Measurements from ENCODE around the gene SOX13.

SOX13 gene

DNA sequence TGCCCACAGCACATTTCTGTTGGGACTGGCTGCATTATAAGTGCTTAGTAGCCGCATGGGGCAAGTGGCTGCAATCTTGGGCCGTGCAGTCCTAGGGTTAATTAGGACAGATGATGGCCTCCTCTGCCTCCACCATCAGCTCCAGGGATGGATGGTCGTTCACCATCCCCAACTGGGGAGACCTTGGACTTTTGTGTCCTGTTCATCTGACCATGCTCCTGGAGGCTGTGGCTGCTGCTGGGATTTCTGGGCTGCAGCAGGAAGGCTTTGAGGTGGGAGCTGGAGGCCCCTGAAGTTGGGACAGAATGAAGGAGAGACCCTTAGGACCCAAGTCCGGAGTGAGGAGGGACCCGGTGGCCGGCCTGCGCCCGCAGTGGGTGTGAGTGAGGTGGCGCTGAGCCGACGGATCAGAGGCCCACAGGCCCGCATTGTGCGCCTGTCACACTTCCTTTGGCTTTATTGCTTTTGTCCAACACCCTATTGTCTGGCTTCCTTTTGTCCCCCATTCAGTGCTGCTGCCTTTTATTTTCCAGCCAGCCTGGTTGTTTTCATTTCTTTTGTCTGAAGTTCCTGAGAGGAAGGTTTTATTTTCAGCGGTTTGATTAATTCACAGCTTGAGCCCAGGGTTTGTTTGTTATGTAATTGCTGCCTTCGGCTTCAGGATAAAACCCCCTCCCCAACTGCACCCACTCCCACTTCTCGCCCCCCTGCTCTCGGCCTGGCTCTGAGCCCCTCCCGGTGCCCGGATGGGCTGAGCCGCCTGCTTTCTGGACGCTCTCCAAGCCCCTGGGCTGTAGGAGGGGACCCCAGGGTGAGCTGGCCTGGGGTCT is 35.6 kb downstream of the SOX13 start:
- DNase-seq (no peak), ATAC-seq (replicated peaks) (no peak)
- Mint-ChIP-seq H3K27me3 (no peaks in the 10 kb centered on the region), H3K4me1 (ENCODE audit: low read depth in 2 of 2) (peaks cover 13 to 49% of the 10 kb centered on the region in 2 donors), H3K4me3 (no peak overlapping the region), H3K9me3 (no peaks in the 10 kb centered on the region), H3K36me3 (ENCODE audit: insufficient read depth) (peaks cover 3% of the 10 kb centered on the region), H3K27ac (peak overlapping the region in 1 of 2 donors; percentile 85)

DNA sequence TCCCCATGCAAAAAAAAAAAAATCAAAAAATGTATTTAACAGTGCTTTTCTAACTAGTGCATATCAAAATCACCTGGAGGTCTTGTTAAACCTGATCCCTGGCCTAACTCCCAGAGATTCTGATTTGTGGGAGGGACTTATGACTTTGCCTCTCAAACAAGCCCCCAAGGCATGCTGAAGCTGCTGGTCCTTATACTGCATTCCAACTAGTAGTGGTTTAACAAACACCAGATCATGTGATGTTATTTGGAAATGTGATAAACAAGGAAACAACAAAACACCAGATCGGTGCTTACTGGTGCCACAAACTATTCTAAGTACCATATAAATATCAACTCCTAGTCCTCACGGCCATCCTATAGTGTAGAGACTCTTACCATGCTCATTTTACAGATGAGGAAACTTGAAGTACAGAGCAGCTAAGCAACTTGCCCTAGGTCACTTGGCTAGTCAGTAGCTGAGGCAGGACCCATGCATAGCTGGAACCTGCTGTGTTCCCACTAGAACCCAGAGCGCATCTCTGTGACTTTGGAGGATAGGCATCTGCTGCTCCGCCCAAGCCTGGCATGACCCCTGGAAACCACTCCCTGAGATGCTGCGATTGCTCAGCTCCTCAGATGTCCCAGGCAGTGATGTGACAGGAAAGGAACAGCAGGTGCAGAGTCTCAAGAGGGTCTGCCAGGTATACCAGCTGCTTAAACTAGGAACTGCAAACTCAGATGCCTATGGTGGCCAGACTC is 38.1 kb downstream of the SOX13 start:
- Mint-ChIP-seq H3K27ac (no peak overlapping the region), H3K4me1 (ENCODE audit: low read depth in 2 of 2) (peaks cover 0 to 28% of the 10 kb centered on the region in 2 donors), H3K27me3 (no peaks in the 10 kb centered on the region), H3K4me3 (no peak overlapping the region), H3K36me3 (ENCODE audit: insufficient read depth) (peaks cover 11% of the 10 kb centered on the region), H3K9me3 (no peaks in the 10 kb centered on the region)
- no peak for ATAC-seq (replicated peaks)
- DNase-seq: no peak

DNA sequence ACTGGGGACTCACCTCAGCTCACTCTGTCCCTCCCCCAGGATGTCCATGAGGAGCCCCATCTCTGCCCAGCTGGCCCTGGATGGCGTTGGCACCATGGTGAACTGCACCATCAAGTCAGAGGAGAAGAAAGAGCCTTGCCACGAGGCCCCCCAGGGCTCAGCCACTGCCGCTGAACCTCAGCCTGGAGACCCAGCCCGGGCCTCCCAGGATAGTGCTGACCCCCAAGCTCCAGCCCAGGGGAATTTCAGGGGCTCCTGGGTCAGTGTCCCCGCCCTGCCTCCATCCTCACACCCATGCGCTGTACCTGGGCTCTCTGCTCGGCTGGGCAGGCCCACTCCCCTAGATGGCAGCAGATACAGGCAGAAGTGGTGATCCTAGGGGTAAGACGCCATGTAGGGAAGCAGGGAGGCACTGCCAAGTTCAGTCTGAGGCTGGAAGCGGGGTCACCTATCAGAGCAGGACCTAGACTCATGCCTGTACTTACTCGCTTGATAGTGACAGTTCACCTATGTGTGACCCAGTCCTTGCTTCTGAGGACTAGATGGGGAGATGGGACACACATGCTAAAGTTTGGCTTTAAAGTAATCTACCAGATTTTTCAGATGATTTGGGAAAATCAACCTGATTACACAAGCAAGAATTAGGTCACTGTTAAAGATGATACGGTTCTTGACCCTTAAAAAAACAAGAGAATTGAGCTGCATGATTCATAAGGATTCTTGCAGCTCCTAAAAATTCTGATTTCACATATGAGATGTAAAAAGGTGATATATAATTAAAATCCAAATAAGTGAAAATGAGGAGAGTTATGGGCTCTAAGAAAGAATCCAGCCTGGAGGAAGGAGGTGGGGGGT is 40.2 kb downstream of the SOX13 start:
- peaks cover 0 to 21% of the 10 kb centered on the region in 2 donors for H3K4me1 Mint-ChIP-seq (ENCODE audit: low read depth in 2 of 2)
- H3K27ac Mint-ChIP-seq: peak overlapping the region in 1 of 2 donors; percentile 75
- ATAC-seq (replicated peaks) (no peak), DNase-seq (no peak)
- peak overlapping the region in 1 of 2 donors; percentile 27 for H3K4me3 Mint-ChIP-seq
- H3K36me3 Mint-ChIP-seq (ENCODE audit: insufficient read depth): peaks cover 11% of the 10 kb centered on the region
- no peaks in the 10 kb centered on the region for H3K9me3 Mint-ChIP-seq
- no peaks in the 10 kb centered on the region for H3K27me3 Mint-ChIP-seq

- no peak for ATAC-seq (replicated peaks)
- Mint-ChIP-seq H3K27me3 (no peaks in the 10 kb centered on the region), H3K9me3 (no peaks in the 10 kb centered on the region), H3K4me3 (no peak overlapping the region), H3K27ac (peak overlapping the region; percentile 27 to 75), H3K4me1 (ENCODE audit: low read depth in 2 of 2) (peaks cover 0 to 17% of the 10 kb centered on the region in 2 donors), H3K36me3 (ENCODE audit: insufficient read depth) (peaks cover 14% of the 10 kb centered on the region)
- DNase-seq: no peak
Measured at GRCh38 chr1:204113896-204114295, 41.0 kb downstream of the SOX13 start.

DNA sequence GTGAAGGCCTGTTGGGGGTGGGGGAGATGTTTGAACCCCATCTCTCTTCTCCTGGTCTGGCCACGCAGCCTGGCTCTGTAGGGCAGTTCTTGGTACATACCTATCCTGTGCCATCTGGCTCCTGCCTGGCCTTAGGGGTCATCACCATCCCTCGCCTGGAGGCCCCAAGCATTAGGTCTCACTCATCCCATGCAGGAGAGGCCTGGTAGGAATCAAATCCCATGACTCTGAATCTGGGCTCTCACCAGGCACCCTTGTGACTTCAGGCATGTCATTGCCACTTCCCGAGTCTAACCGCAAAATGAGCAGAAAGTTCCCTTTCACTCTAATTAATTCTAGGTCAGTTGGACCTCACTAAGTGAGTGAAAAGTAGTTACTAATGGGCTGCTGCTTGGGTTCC is 41.7 kb downstream of the SOX13 start:
- Mint-ChIP-seq H3K4me1 (ENCODE audit: low read depth in 2 of 2) (peaks cover 0 to 14% of the 10 kb centered on the region in 2 donors), H3K36me3 (ENCODE audit: insufficient read depth) (peaks cover 17% of the 10 kb centered on the region), H3K9me3 (no peaks in the 10 kb centered on the region), H3K27me3 (no peaks in the 10 kb centered on the region), H3K27ac (peak overlapping the region; percentile 22 to 75), H3K4me3 (no peak overlapping the region)
- DNase-seq: no peak
- ATAC-seq (replicated peaks): no peak

DNA sequence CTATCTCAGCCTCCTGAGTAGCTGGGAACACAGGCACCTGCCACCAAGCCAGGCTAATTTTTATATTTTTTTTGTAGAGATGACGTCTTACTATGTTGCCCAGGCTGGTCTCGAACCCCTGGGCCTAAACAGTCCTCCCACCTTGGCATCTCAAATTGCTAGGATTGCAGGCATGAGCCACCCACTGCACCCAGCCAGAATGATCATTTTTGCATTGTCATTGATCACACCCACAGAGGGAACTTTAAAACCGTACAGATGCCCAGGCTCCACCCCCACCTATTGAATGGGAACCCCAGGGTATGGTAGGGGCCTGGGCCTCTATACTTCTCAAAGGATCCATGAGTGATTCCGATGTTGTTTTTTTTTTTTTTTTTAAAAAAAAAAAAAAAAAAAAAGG is 42.2 kb downstream of the SOX13 start:
- Mint-ChIP-seq H3K4me3 (no peak overlapping the region), H3K9me3 (no peaks in the 10 kb centered on the region), H3K4me1 (ENCODE audit: low read depth in 2 of 2) (peaks cover 0 to 14% of the 10 kb centered on the region in 2 donors), H3K27ac (peak overlapping the region; percentile 22 to 75), H3K27me3 (no peaks in the 10 kb centered on the region), H3K36me3 (ENCODE audit: insufficient read depth) (peaks cover 17% of the 10 kb centered on the region)
- no peak for DNase-seq
- ATAC-seq (replicated peaks): no peak

GRCh38 chr1:204116539-204116938 is 43.6 kb downstream of the SOX13 start:
- H3K9me3 Mint-ChIP-seq: no peaks in the 10 kb centered on the region
- no peak for ATAC-seq (replicated peaks)

DNA sequence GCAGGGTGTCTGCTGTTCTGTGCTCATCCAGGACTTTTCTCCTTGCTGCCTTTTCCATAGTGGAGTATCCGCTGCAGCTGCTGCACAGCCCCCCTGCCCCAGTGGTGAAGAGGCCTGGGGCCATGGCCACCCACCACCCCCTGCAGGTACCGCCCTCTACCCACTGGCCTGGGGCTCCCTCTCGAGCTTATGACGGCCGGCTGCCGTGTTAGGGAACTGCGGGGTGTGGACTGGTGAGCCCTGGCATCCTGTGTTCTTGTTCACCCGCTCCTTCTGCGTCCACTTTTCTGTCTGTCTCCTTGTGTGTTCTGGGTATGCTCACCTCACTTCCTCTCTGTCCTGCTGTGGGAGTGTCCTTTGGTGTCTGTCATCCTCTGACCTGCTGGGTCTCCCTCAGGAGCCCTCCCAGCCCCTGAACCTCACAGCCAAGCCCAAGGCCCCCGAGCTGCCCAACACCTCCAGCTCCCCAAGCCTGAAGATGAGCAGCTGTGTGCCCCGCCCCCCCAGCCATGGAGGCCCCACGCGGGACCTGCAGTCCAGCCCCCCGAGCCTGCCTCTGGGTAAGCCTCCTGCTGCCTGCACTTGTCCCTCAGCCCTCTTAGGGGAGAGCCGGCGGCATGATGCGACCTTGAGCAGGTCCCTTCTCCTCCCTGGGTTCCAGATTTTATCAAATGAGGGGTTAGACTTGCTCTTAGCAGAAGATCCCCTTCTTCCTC is 49.1 kb downstream of the SOX13 start:
- Mint-ChIP-seq H3K27ac (no peak overlapping the region), H3K36me3 (ENCODE audit: insufficient read depth) (peaks cover 16% of the 10 kb centered on the region), H3K27me3 (no peaks in the 10 kb centered on the region), H3K9me3 (no peaks in the 10 kb centered on the region), H3K4me1 (ENCODE audit: low read depth in 2 of 2) (peaks cover 0 to 2% of the 10 kb centered on the region in 2 donors), H3K4me3 (no peak overlapping the region)
- no peak for ATAC-seq (replicated peaks)
- DNase-seq: no peak

More at GRCh38 chr1:204116539-204116938, 43.6 kb downstream of the SOX13 start:
- Mint-ChIP-seq H3K36me3 (ENCODE audit: insufficient read depth) (peaks cover 17% of the 10 kb centered on the region), H3K27me3 (no peaks in the 10 kb centered on the region), H3K4me1 (ENCODE audit: low read depth in 2 of 2) (peaks cover 0 to 14% of the 10 kb centered on the region in 2 donors), H3K4me3 (no peak overlapping the region), H3K27ac (no peak overlapping the region)
- no peak for DNase-seq

DNA sequence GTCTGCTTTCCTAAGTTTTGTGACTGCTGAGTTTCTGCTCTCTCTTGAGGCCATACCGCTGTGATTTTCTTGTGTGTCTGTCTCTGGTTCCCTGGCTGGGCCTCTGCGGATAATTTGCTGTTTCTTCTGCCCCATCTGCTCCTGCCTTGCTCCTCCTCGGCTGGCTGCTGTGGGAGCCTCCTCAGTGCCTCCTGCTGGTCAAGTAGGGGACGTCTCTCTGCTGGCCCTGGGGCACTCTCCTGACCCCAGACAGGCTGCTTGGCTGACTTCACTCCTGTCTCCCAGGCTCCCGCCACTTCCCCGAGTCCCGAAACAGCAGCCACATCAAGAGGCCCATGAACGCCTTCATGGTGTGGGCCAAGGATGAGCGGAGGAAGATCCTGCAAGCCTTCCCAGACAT is 50.5 kb downstream of the SOX13 start:
- Mint-ChIP-seq H3K4me1 (ENCODE audit: low read depth in 2 of 2) (peaks cover 0 to 3% of the 10 kb centered on the region in 2 donors), H3K36me3 (ENCODE audit: insufficient read depth) (peaks cover 14% of the 10 kb centered on the region), H3K27me3 (no peaks in the 10 kb centered on the region), H3K4me3 (no peak overlapping the region), H3K27ac (peak overlapping the region in 1 of 2 donors; percentile 77), H3K9me3 (no peaks in the 10 kb centered on the region)
- no peak for DNase-seq
- ATAC-seq (replicated peaks): no peak

DNA sequence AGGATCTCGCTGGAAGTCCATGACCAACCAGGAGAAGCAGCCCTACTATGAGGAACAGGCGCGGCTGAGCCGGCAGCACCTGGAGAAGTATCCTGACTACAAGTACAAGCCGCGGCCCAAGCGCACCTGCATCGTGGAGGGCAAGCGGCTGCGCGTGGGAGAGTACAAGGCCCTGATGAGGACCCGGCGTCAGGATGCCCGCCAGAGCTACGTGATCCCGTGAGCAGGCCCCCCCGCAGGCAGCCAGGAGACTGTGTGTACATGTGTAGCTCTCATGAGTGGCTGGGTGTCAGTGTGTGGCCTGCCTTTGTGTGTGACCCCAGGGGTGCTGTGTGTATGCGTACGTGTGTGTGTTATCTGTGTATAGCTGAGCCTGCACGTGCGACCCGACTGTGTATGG is 51.7 kb downstream of the SOX13 start:
- Mint-ChIP-seq H3K4me3 (no peak overlapping the region), H3K9me3 (no peaks in the 10 kb centered on the region), H3K36me3 (ENCODE audit: insufficient read depth) (peaks cover 11% of the 10 kb centered on the region), H3K4me1 (ENCODE audit: low read depth in 2 of 2) (peaks cover 8 to 12% of the 10 kb centered on the region in 2 donors), H3K27ac (no peak overlapping the region), H3K27me3 (no peaks in the 10 kb centered on the region)
- DNase-seq (no peak), ATAC-seq (replicated peaks) (no peak)

- Mint-ChIP-seq H3K9me3 (no peaks in the 10 kb centered on the region), H3K36me3 (ENCODE audit: insufficient read depth) (peaks cover 11% of the 10 kb centered on the region), H3K4me1 (ENCODE audit: low read depth in 2 of 2) (peaks cover 8 to 12% of the 10 kb centered on the region in 2 donors), H3K27me3 (no peaks in the 10 kb centered on the region), H3K4me3 (no peak overlapping the region), H3K27ac (no peak overlapping the region)
- no peak for DNase-seq
- no peak for ATAC-seq (replicated peaks)
Measured at GRCh38 chr1:204125759-204126351, 52.9 kb downstream of the SOX13 start.

GRCh38 chr1:204126386-204126785 is 53.5 kb downstream of the SOX13 start:
- Mint-ChIP-seq H3K27me3 (no peaks in the 10 kb centered on the region), H3K4me3 (no peak overlapping the region), H3K9me3 (no peaks in the 10 kb centered on the region), H3K36me3 (ENCODE audit: insufficient read depth) (peaks cover 11% of the 10 kb centered on the region), H3K4me1 (ENCODE audit: low read depth in 2 of 2) (peaks cover 8 to 12% of the 10 kb centered on the region in 2 donors), H3K27ac (no peak overlapping the region)
- DNase-seq: no peak
- ATAC-seq (replicated peaks): no peak

Data from effector memory CD8-positive, alpha-beta T cell (primary cell).